Hematopoietic multipotent progenitor cell treated with erythropoietin and hydrocortisone succinate and interleukin-3 and kit ligand, for 17 days (in vitro differentiated cells): ENCODE results near the gene TAS2R13.

Experiments
- DNase-seq: peaks from one replicate; pipeline ENCODE4 v3.0.0-alpha.2; 2015; ENCODE audit warnings: low spot score

The TAS2R13 gene

DNA sequence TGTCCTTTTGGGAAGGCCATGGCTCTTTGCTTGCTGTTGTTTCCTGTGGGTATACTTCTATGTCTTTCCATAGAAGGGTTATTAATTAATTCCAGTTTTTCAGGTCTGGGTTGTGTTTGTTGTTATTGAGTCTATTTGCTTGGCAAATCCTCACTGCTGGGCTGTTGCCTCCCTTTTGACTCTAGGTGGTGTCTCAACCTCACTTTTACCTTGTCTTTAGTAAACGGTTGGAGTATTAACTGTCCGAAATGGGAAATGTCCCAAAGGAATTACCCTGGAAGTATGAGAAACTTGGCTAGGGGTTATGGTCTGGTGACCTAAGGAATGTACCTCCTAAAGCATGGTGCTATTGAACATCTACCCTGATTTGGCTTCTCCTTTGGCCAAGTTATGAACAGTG is 42.0 kb downstream of the TAS2R13 start:
- DNase-seq: no peak

DNA sequence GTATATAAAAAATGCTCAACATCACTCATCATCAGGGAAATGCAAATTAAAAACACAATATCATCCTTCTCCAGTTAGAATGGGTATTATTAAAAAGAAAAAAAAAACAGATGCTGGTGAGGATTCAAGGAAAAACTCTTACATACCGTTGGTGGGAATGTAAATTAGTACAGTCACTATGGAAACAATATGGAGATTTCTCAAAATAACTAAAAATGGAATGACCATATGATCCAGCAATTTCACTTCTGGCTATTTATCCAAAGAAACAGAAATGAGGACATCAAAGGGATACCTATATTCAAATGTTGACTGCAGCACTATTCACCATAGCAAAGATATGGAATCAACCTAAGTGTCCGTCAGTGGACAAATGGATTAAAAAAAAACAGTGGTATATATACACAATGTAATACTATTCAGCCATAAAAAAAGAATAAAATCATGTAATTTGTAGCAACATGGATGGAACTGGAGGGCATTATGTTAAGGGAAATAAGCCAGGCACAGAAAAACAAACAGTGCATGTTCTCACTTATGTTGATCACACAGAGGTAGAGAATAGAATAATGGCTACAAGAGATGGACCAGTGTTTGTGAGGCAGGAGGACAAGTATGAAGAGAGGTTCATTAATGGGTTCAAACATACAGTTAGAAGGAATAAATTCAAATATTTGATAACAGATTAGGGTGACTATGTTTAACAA is 45.7 kb downstream of the TAS2R13 start:
- DNase-seq: no peak

DNA sequence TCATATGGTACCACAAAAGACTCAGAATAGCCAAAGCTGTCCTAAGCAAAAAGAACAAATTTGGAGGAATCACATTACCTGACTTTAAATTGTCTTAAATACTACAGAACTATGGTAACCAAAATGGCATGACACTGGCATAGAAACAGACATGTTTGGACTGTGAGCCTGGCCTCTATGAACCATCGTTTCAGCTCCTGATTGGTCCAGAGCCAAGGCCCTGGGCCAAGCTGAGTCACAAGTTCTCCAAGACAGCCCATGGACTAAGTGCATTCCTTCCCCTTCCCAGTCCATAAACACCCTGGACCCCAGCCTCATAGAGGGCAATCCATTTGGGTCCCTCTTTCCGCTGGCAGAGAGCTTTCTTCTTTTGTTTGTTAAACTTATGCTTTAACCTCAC is 48.0 kb downstream of the TAS2R13 start:
- no peak for DNase-seq
